ENCODE data around the gene ACCS. TPM values are rescaled to one million over a fixed set of nuclear protein-coding genes. Genes with fewer than 3 reads are reported as not detected.

ACCS gene
- total RNA-seq, 1 donor: 21.0 TPM

GRCh38 chr11:44110231-44110679 is 44.2 kb downstream of the ACCS start:
- TF ChIP-seq CTCF (IDR thresholded peaks at IDR 0.05; ENCODE audit: extremely low read depth, low read depth, low read length): peak; percentile 91
- no peak overlapping the region for H3K4me2 ChIP-seq (ENCODE audit: insufficient read depth, low read length)
- peaks cover 17% of the 10 kb centered on the region for H3K79me2 ChIP-seq (ENCODE audit: insufficient read depth, low read length)
- H3K4me3 ChIP-seq (ENCODE audit: insufficient read depth, low read length): no peak overlapping the region
- no peak overlapping the region for H2AFZ ChIP-seq (ENCODE audit: low read length)
- H3K27me3 ChIP-seq (ENCODE audit: insufficient read depth, low read length): no peaks in the 10 kb centered on the region
- no peaks in the 10 kb centered on the region for H3K9me3 ChIP-seq (ENCODE audit: low read depth, low read length)
- DNase-seq (ENCODE audit: insufficient read length, low spot score, missing footprints): no peak
- H3K27ac ChIP-seq (ENCODE audit: low read depth, low read length): no peak overlapping the region
- H3K36me3 ChIP-seq (ENCODE audit: insufficient read depth, low read length): peaks cover 49% of the 10 kb centered on the region
- H4K20me1 ChIP-seq (ENCODE audit: insufficient read depth, low read length): peaks cover 46% of the 10 kb centered on the region
- peaks cover 7% of the 10 kb centered on the region for H3K4me1 ChIP-seq (ENCODE audit: insufficient read depth, low read length)

GRCh38 chr11:44112091-44112821 is 46.2 kb downstream of the ACCS start:
- Histone ChIP-seq H3K79me2 (ENCODE audit: insufficient read depth, low read length) (peaks cover 11% of the 10 kb centered on the region), H3K9me3 (ENCODE audit: low read depth, low read length) (no peaks in the 10 kb centered on the region), H3K4me2 (ENCODE audit: insufficient read depth, low read length) (no peak overlapping the region), H2AFZ (ENCODE audit: low read length) (no peak overlapping the region), H4K20me1 (ENCODE audit: insufficient read depth, low read length) (peaks cover 37% of the 10 kb centered on the region), H3K36me3 (ENCODE audit: insufficient read depth, low read length) (peaks cover 49% of the 10 kb centered on the region), H3K4me1 (ENCODE audit: insufficient read depth, low read length) (peaks cover 7% of the 10 kb centered on the region), H3K27me3 (ENCODE audit: insufficient read depth, low read length) (no peaks in the 10 kb centered on the region), H3K27ac (ENCODE audit: low read depth, low read length) (no peak overlapping the region), H3K4me3 (ENCODE audit: insufficient read depth, low read length) (no peak overlapping the region)
- TF ChIP-seq CTCF (IDR thresholded peaks at IDR 0.05; ENCODE audit: extremely low read depth, low read depth, low read length): no peak
- DNase-seq (ENCODE audit: insufficient read length, low spot score, missing footprints): no peak

GRCh38 chr11:44113018-44113417 is 46.9 kb downstream of the ACCS start:
- Histone ChIP-seq H3K4me1 (ENCODE audit: insufficient read depth, low read length) (peaks cover 7% of the 10 kb centered on the region), H3K9me3 (ENCODE audit: low read depth, low read length) (no peaks in the 10 kb centered on the region), H3K27me3 (ENCODE audit: insufficient read depth, low read length) (no peaks in the 10 kb centered on the region), H3K36me3 (ENCODE audit: insufficient read depth, low read length) (peaks cover 47% of the 10 kb centered on the region), H4K20me1 (ENCODE audit: insufficient read depth, low read length) (peaks cover 37% of the 10 kb centered on the region), H3K4me2 (ENCODE audit: insufficient read depth, low read length) (no peak overlapping the region), H3K79me2 (ENCODE audit: insufficient read depth, low read length) (peaks cover 8% of the 10 kb centered on the region), H3K4me3 (ENCODE audit: insufficient read depth, low read length) (no peak overlapping the region), H2AFZ (ENCODE audit: low read length) (no peak overlapping the region), H3K27ac (ENCODE audit: low read depth, low read length) (no peak overlapping the region)
- no peak for TF ChIP-seq CTCF (IDR thresholded peaks at IDR 0.05; ENCODE audit: extremely low read depth, low read depth, low read length)
- no peak for DNase-seq (ENCODE audit: insufficient read length, low spot score, missing footprints)

GRCh38 chr11:44113572-44113971 is 47.5 kb downstream of the ACCS start:
- Histone ChIP-seq H3K4me2 (ENCODE audit: insufficient read depth, low read length) (no peak overlapping the region), H3K4me1 (ENCODE audit: insufficient read depth, low read length) (peaks cover 7% of the 10 kb centered on the region), H3K4me3 (ENCODE audit: insufficient read depth, low read length) (no peak overlapping the region), H3K79me2 (ENCODE audit: insufficient read depth, low read length) (peaks cover 8% of the 10 kb centered on the region), H3K27ac (ENCODE audit: low read depth, low read length) (no peak overlapping the region), H3K9me3 (ENCODE audit: low read depth, low read length) (no peaks in the 10 kb centered on the region), H3K36me3 (ENCODE audit: insufficient read depth, low read length) (peaks cover 42% of the 10 kb centered on the region), H3K27me3 (ENCODE audit: insufficient read depth, low read length) (no peaks in the 10 kb centered on the region), H2AFZ (ENCODE audit: low read length) (no peak overlapping the region), H4K20me1 (ENCODE audit: insufficient read depth, low read length) (peaks cover 37% of the 10 kb centered on the region)
- DNase-seq (ENCODE audit: insufficient read length, low spot score, missing footprints): no peak
- no peak for TF ChIP-seq CTCF (IDR thresholded peaks at IDR 0.05; ENCODE audit: extremely low read depth, low read depth, low read length)
